CD4-positive, alpha-beta T cell treated with Interleukin-15 for 1 hour (primary cell): ENCODE measurements around the gene CBARP.

Source experiments
- DNase-seq: peaks from one replicate; pipeline ENCODE4 v3.0.0-alpha.2; 2020

Gene CBARP

GRCh38 chr19:1274852-1275259 lies 37.1 kb upstream of the CBARP start:
- DNase-seq = no peak

DNA sequence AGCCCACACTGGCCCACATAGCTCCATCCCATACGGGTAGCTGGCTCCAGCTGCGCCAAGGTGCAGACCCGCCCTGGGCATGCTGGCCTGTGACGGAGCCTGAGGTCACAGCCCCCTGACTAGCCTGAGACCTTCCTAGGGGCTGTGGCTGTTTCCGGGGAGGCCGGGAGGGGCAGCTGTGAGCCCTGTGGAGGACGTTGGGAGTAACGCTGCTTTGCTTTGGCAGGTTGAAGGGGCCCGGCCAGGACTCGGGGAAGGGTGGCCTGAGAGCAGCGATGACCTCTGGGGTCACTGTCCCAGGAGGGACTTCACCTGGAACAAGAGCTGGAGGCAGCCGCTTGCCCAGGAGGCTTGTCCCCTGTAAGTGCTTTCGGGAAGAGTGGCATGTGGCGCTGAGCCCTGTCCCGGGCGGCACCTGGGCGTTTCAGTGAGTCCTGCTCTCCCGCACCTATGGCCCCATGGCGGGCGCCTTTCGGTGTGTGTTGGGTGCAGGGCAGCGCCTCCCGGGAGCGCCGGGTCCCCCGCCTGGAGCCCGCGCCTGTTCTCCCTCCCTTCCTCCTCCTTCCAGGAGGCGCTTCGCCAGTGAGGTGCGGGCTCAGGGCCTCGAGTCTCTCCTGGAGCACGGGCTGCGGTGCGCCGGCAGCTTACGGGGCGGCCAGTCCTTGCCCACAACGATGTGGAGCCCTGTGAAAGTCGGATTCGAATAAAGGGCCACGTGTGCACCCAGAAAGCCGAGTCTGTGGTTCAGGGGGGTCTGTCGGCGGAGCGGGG lies 36.5 kb upstream of the CBARP start:
- DNase-seq = no peak

DNA sequence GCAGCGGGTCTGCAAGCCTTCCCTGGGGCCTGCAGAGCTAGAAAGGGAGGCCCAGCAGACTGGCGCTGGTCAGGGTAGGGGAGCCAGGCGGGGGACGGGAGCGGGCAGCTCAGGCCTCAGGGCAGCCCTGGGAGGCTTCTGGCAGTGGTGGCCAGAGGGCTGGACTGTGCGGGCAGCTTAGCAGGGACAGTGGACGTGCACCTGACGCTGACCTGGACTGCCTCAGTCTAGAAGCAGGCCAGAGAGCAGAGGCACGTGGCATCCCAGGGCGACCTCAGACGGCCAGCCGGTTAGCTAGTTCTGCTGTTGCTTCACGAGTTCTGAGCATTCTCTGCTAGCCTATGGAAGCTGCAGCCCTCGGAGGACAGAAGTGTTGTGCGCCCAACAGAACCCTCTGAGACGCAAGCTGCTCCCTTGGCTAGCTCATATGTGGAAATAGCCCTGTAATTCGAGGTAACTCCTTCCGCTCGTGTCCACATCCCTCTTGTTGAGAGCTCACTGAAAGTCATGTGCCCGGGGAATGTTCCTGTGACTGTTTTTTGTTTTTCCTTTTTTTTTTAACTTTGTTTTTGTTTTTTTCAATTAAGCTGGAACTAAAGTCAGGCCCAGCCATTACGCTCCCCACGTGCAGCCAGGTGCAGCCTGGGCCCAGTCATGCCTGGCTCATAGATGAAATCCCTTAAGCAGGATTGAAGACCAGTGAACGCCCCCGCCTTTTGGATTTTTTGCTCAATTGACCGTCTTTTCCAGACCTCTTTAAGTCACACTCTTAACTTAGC lies 35.6 kb upstream of the CBARP start:
- DNase-seq = no peak

- no peak for DNase-seq
These were observed 34.8 kb upstream of the CBARP start for GRCh38 chr19:1272423-1273262.

DNA sequence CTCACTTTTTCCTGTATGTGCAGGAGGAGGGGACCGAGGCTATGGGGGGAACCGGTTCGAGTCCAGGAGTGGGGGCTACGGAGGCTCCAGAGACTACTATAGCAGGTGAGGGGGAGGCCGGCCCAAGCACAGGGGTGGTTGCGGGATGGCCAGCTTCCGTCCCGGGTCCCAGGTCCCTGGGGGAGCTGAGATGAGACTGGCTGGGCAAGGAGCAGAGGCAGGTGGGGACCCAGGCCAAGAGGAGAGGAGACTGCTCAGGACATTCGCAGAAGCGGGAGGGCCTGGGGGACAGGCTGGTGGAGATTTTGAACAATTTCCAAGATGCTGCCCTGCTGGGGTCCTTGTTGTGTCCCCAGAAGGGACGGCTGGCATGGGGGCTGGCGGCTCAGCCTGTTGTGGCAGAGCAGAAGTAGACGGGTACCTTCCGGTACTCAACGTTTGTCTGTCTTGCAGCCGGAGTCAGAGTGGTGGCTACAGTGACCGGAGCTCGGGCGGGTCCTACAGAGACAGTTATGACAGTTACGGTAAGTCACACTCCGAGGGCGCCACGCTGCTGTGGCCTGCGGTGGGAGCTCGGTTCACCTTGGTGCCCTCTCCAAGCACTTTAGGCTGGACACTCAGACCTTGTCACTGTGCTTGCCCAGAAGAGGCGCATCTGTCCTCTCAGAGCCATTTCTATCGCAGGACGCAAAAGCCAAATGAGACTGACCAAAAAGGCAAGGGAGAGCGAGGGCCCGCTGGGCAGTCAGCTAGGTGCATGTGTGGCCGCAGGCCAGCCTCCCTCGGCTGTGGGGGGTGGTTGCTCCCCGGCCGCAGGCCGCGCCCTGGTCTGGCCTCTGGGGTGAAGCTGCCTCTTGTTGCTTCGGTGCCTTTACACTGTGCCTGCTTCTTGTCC lies 34.0 kb upstream of the CBARP start:
- no peak for DNase-seq

GRCh38 chr19:1270854-1271527 lies 33.2 kb upstream of the CBARP start:
- DNase-seq = no peak

- no peak for DNase-seq
These were observed 32.5 kb upstream of the CBARP start for GRCh38 chr19:1270213-1270853.

DNA sequence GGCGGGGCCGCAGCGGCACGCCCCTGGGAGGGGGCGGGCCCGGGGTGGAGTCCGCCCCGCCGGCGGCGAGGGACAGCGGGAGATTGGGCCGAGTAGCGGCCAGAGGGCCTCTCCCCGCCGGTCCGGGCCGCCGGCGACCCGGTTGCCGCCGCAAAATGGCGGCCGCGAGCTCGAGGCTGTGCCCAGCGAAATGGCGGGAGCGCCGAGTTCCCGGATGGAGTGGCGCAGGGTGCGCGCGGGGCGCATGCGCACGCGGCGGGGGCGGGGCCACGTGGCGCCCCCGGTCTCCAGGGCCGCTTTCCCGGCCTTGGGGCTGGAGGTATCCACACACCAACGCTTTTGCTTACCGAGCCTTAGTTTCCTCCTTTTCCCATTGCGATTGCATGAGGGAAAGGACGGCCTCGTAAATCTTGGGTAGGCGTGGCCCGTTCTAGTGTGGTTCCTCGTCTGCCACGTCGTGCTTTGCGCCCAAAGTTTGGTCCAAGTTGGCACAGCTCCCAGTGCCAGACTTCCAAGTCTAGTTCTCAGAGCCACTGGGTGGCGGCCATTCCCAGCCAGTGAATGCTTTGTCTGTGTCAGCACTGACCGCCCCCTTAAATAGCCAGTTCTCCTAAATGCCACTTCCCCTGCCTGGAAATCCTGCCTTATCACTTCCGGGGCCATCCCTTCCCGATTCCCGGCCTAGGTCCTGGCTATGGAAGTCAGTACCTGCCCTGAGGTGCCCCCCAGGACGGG lies 31.8 kb upstream of the CBARP start:
- DNase-seq = peak; percentile 87

DNA sequence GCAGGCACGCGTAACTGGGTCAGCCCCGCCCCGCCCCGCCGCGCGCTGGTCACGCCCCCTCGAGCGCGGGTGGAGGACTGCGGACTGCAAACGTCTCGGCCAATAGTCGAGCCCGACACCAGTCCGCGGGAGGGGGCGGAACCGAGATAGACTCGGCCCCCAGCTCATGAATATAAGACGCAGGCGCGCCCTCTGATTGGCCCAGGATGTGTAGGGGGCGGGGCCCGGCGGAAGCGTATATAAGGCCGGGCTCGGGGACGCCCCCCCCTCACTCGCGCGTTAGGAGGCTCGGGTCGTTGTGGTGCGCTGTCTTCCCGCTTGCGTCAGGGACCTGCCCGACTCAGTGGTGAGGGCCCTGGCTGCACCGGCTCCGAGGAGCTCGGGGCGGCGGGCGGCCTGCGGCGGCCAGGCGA lies 31.3 kb upstream of the CBARP start, which contains the start of gene CIRBP:
TSS of gene CIRBP (plus strand) at position 268 of the 413 bp plus-strand sequence. CDS start 1,602 bp downstream, outside the sequence.
- DNase-seq = peak; percentile 100

- no peak for DNase-seq
These were observed 30.6 kb upstream of the CBARP start for GRCh38 chr19:1268226-1269064.

DNA sequence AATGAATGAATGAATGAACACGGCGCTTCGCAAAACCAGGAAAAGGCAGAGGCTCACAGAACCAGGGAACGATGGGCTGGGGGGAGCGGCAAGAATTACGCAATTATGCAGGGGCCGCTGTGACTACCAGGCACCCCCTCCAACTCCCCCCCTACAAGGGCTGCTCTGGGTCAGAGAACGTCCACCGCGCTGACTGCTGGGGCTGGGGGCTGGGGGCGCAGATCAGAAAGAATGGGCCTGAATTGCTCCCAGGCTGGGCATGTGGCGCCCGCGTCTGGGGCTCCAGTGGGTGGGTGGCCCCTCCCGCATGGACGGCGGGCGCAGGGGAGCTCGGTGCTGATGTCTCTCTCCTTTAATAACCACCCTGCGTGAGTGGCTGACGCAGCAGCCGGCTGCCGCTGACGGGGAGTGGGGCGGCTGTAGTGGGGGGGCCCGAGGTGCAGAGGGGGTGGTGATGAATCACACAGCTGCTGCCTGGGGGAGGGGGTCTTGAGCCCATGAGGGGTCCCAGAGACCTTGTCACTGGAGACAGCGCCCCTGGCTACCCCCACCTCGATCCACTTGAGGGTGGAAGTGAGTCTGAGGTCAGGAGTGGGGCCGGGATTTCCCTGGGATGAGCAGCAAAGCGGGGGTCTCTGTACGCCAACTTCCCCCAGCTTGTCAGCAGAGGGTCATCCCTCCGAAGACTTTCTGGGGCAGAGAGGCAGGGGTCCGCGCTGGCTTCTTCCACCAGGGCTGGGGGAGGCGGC lies 29.8 kb upstream of the CBARP start:
- no peak for DNase-seq

DNA sequence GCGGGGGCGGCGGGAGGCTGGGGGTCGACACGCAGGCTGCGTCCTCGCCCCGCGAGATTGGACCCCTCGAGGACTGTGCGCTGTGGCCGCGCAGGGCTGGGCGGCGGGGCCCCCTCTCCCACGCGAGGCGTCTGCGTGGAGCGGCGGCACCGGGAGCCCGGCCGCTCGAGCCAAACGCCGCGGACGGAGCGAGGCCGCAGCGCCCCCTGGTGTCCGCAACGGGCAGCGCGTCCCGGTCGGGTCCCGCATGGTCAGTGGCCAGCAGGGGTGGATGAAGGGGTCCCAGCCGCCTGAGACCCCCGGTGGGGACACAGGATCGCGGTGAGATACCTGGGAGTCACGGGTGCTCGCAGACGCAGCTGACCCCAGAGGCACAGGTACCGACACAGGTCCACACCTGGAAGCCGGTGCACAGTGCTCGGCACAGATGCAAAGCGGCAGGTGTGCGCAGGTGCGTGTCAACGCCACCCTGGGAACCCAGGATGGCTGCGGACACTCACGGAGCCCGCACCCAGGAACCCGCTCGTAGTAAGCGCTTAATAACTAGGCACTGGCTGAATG lies 29.2 kb upstream of the CBARP start:
- DNase-seq = peak; percentile 68

- peak; percentile 90 for DNase-seq
These were observed 28.5 kb upstream of the CBARP start for GRCh38 chr19:1266129-1266915.

DNA sequence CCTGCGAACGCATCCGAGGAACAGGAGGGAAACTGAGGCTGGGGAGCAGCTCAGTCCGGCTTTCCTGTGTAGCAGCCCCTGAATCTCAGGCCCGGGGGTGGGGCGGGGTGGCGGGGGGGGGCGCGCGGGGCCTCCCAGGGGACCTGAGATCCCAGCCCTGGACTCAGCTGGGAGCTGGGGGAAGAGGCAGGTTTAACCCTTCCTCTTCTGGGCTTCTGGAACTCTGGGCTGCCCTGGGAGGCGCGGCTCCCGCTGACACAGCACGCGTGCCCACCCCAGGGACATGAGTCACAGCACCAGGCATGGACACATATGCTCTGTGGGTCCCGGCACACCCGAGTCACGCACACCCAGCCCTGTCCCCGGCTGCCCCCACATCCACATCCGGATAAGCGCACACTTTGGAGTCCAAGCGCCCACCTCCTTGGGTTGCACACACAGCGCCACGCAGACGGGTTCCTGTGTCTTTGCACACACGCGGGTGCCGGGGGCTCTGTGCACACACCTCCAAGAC lies 27.9 kb upstream of the CBARP start:
- peak; percentile 67 for DNase-seq

DNA sequence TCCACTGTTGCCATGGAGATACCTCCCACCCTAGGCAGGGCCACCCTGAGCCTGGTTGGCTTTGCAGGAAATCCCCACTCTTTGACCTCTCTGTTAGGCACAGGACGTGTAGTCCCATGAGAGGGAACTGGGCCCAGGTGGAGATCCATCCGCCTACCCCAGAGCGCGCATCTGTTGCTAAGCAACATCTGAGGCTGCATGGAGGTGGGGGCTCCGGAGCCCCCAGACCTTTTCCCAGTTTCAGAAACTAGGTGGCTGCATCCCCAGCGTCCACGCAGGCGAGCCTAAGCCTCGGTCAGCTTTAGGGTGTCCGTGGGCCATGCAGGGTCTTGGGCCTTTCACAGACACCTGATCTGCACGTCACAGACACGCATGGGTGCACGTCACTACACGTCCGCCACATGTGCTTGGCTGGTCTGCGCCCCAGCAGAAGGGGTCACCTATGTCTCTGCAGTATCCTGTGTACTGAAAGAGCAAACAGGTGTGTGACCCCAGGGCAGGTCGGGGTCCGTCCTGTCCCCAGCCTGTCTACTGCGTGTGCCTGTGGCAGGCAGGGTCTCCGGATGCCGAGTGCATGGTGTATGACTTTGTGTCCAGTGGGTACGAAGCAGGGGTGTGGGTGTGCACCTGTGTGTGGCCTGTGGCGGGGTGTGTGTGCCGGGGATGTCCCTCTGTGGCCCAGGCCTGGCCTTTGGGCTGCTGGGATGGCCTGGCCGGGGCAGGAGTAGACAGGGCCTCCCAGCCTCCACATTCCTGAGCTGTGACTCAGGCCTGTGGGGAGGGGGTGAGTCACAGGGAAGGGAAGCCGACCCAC lies 27.2 kb upstream of the CBARP start:
- peak; percentile 72 for DNase-seq

- peak; percentile 46 for DNase-seq
These were observed 25.4 kb upstream of the CBARP start for GRCh38 chr19:1263188-1263587.
